ENCODE measurements around the gene ATP11C.

DNA sequence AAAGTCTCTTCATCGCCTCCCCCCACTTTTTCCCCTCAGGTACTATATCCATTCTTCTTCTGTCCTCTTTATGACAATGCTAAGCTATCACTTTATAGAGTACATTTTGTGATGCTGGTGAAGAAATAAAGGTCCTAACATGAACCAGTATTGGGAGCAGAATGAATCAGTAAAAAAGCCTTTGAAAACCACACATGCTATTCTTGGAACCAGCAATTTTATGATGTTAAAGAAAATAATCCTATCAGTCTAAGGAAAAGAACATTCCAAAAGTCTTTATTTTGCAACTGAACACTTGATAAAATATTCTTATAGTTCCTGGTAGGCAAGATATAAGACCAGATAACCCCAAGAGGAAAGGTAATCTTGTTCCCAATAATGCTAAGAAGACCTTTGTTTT is 117.1 kb downstream of the ATP11C start:
- TF ChIP-seq, protein P1, sequence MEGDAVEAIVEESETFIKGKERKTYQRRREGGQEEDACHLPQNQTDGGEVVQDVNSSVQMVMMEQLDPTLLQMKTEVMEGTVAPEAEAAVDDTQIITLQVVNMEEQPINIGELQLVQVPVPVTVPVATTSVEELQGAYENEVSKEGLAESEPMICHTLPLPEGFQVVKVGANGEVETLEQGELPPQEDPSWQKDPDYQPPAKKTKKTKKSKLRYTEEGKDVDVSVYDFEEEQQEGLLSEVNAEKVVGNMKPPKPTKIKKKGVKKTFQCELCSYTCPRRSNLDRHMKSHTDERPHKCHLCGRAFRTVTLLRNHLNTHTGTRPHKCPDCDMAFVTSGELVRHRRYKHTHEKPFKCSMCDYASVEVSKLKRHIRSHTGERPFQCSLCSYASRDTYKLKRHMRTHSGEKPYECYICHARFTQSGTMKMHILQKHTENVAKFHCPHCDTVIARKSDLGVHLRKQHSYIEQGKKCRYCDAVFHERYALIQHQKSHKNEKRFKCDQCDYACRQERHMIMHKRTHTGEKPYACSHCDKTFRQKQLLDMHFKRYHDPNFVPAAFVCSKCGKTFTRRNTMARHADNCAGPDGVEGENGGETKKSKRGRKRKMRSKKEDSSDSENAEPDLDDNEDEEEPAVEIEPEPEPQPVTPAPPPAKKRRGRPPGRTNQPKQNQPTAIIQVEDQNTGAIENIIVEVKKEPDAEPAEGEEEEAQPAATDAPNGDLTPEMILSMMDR (IDR thresholded peaks at IDR 0.05; ENCODE audit: low read depth, low read length, poor library complexity, severe bottlenecking) = no peak
- TF ChIP-seq EZH2phosphoT487 (IDR thresholded peaks at IDR 0.05; ENCODE audit: borderline replicate concordance, low read length) = no peak
